RWPE1 (cell line): ENCODE measurements around the gene RANBP9.

Source experiments
- CTCF ChIA-PET: fragments of 350-600 bp; sonication (Branson Sonifier 250); formaldehyde crosslinking; extraction: SDS; loops from one replicate; lab custom pipeline; 2021; lab: Yijun Ruan, JAX
- POLR2A ChIA-PET: fragments of 400-600 bp; formaldehyde crosslinking; extraction: SDS; loops from one replicate; lab custom pipeline; 2020; ENCODE audit warnings: antibody characterized with exemption; ENCODE audit not compliant: low non-redundant PET; lab: Yijun Ruan, JAX
- DNase-seq: peaks from one replicate; pipeline ENCODE4 v3.0.0; 2012; ENCODE audit warnings: low spot score
- H3K27ac ChIP-seq: fragments of 450-650 bp; 2 replicates; pipeline ENCODE4 v1.5.1; 2017
- TF ChIP-seq, protein P1 (sequence below): fragments of 450-650 bp; conservative IDR thresholded peaks from 2 replicates; pipeline ENCODE4 v1.5.1; 2017; ENCODE audit warnings: low read depth, mild to moderate bottlenecking

RANBP9 gene

DNA sequence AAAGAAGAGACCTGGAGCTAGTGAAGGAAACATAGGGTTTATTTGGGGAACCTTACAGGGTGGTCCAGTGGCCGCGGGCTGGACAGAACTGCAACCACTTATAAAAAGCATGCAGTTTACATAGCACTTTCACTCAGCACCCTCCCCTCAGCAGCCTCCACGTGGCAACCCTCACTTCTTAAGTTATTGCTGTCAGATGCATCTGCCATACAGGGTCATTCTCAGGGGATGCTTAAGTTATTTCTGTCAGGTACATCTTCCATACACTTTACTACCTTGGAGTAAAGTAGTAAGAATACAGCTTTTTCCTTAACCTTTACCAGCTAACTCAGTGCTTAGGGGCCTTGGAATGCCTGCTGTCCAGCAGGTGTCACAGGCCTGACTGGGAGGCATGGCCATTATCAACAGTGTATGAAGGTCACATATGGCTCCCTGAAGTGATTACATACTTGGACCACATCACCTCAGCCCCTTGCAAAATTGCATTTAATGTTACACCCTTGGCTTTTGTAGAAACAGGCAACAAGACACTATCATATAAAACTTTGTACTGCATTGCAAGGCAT is 98.5 kb downstream of the RANBP9 start:
- H3K27ac ChIP-seq, result no peak overlapping the region
- TF ChIP-seq, protein P1, sequence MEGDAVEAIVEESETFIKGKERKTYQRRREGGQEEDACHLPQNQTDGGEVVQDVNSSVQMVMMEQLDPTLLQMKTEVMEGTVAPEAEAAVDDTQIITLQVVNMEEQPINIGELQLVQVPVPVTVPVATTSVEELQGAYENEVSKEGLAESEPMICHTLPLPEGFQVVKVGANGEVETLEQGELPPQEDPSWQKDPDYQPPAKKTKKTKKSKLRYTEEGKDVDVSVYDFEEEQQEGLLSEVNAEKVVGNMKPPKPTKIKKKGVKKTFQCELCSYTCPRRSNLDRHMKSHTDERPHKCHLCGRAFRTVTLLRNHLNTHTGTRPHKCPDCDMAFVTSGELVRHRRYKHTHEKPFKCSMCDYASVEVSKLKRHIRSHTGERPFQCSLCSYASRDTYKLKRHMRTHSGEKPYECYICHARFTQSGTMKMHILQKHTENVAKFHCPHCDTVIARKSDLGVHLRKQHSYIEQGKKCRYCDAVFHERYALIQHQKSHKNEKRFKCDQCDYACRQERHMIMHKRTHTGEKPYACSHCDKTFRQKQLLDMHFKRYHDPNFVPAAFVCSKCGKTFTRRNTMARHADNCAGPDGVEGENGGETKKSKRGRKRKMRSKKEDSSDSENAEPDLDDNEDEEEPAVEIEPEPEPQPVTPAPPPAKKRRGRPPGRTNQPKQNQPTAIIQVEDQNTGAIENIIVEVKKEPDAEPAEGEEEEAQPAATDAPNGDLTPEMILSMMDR, result no peak
- CTCF ChIA-PET, result interaction anchor here (0.6 kb wide), 1 partner anchor 11 kb away, joined by 3 read pairs; no protein-coding TSS in a partner anchor
- POLR2A ChIA-PET, result no interaction called here
- DNase-seq, result no peak

DNA sequence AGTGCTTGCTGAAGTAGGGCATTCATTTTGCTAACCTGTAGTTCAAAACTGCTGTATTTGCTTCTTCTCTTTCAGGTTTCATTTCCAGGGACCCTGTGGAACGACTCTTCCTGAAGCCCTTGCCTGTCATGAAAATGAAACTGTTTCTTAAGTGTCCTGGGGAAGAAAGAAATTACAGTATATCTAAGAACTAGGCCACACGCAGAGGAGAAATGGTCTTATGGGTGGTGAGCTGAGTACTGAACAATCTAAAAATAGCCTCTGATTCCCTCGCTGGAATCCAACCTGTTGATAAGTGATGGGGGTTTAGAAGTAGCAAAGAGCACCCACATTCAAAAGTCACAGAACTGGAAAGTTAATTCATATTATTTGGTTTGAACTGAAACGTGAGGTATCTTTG is 99.9 kb downstream of the RANBP9 start:
- no peak overlapping the region for H3K27ac ChIP-seq
- TF ChIP-seq, protein P1, result no peak
- CTCF ChIA-PET, result no interaction called here
- DNase-seq, result no peak
- POLR2A ChIA-PET, result no interaction called here

DNA sequence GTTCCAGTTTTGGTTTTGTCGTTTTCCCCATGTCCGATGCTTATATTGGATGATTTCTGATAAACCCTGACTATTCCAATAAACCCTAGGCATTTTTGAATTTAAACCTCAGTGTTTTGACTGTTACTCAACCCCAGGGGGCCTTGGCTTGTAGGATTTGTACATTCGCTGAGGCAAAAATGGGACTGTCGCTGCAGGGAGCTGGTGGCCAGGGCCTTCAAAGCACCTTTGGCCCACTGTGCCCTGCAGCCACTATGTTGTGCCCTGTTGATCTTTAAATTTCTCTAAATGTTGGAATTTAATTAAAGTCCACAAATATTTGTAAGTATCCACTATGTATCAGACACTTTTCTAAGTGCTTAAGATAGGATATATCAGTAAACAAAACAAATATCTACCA is 106.0 kb downstream of the RANBP9 start:
- CTCF ChIA-PET, result no interaction called here
- no peak overlapping the region for H3K27ac ChIP-seq
- TF ChIP-seq, protein P1, result no peak
- POLR2A ChIA-PET, result no interaction called here
- DNase-seq, result no peak

DNA sequence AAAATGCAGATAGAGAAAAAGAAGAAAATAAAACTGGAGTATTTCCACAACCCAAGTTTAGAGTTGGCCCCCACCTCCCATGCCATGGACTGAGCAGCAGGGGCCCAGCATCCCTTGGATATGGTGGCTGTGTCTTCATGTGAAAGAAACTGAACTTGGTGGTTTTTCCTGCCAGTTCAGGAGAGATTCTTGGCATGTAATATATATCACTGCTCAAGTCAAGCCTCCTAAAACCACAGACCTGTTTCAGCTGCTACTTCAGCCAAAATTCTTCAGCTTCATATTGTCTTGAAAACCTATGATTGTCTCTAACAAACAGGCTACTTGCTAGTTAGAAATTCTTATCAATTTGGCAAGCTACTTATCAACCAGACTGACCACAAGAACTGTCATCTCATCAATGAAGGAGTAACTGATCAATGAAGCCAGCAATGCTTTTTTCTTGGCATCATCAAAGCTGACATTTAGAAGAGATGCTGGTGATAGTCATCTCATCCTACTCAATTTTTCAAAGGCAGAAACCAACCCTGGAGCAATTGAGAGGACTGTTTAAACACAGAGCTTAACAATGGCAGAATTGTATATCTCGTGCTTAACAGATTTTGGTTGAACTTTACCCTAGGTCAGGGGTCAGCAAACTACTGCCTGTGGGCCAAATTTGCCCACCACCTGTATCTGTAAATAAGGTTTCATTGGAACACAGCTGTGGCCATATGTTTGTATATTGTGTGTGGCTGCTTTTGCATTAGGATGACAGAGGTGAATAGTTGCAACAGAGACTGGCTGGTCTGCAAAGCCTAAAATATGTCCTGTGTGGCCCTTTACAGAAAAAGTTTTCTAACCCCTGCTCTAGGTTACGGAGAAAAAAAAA is 106.9 kb downstream of the RANBP9 start:
- no peak overlapping the region for H3K27ac ChIP-seq
- TF ChIP-seq, protein P1, result no peak
- DNase-seq, result no peak
- ChIA-PET CTCF (interaction anchor here (0.5 to 1.0 kb wide), 3 partner anchors 11 to 233 kb away, joined by 3 read pairs; partner anchors contain the start of gene NOL7), POLR2A (no interaction called here)

DNA sequence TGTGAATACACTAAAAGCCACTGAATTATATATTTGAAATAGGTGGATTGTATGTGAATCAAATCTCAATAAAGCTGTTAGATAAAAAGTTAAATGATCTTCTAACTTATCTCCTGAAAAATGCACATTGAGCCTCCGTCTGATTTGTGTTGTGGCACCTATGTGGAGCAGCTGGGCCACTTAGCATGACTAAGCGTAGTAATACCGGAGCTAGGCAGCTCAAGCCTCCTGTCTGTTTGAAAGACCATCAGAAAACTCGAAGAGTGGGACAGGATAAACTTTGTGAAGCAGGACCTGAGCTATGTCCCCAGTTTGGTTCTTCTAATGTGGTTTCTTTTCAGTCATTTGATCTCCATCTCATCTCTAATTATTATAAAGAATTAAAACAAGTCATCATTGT is 107.5 kb downstream of the RANBP9 start:
- no peak for DNase-seq
- POLR2A ChIA-PET, result no interaction called here
- TF ChIP-seq, protein P1, result no peak
- CTCF ChIA-PET, result interaction anchor here (0.5 to 1.0 kb wide), 3 partner anchors 11 to 232 kb away, joined by 3 read pairs; partner anchors contain the start of gene NOL7
- H3K27ac ChIP-seq, result no peak overlapping the region

DNA sequence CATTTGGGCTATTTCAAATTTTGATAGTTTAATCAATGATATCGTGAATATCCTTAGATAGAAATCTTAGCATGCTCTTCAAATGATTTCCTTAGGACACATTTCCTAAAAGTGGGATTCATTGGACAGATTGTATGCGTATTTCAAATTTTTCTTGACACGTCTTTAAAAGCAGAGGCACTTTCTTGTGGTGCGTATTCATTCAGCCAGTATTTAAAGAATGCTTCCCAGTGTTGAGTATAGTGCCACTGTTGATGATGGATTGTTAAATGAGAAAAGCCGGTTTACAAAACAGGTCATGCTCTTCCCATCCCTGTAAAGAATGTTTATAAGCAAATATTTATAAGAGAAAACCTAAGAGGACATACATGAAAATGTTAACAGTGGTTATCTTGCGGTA is 111.6 kb downstream of the RANBP9 start:
- no peak overlapping the region for H3K27ac ChIP-seq
- no peak for DNase-seq
- TF ChIP-seq, protein P1, result no peak
- ChIA-PET CTCF (no interaction called here), POLR2A (no interaction called here)
